DMS79 treated with DMSO at 0.1 percent for 48 hours (cell line): ENCODE results near the gene CNBP.
"Not testable (repeated sequence)": the region's sequence is repeated elsewhere in the genome, so short reads cannot be mapped to it uniquely, and the experiment has no call there.

Experiments
- DNase-seq: peaks from one replicate; lab custom pipeline; 2025; lab: John Stamatoyannopoulos, UW

Gene CNBP

DNA sequence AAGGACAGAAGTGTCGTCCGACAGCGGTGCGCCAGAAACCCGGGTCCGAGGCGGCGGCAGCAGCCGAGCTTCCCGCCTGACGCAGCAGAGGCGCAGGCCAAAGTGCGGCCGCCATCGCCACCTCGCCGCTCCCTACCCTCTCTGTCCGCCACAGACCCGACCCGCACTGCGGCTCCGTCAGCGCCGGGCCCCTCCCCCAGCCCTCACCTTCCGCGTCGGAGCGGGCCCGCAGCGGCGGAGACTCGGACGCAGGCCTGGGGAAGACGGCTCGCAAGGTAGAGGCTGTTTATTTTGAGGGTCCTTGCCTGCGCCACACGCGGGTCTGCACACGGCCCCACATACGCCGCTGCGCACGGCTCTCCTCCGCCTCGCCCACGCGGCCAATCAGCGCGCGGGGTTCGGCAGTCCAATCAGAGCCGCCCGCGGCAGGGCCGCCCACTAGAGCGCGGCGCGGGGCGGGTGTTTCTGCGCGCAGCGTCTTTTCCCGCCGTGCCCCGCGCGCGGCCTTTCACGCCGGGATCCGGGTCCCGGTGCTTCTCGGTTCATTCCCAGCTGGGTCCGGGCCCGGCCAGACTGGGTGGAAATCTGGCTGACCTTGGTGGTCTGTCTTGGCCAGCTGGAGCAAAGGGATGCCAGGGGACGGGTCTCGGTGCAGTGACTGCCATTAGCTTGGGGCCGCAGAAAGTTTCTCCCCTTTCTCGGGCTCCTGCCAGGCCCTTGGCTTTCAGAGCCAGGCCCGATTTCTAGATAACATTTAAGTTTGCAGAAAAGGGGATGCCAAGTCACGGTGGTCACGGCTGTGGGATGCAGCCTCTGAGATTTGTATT, at the start of gene CNBP:
TSS of gene CNBP (minus strand) at position 328 of the 827 bp plus-strand sequence. CDS start 12,139 bp downstream, outside the sequence.
- peak; percentile 92 for DNase-seq

DNA sequence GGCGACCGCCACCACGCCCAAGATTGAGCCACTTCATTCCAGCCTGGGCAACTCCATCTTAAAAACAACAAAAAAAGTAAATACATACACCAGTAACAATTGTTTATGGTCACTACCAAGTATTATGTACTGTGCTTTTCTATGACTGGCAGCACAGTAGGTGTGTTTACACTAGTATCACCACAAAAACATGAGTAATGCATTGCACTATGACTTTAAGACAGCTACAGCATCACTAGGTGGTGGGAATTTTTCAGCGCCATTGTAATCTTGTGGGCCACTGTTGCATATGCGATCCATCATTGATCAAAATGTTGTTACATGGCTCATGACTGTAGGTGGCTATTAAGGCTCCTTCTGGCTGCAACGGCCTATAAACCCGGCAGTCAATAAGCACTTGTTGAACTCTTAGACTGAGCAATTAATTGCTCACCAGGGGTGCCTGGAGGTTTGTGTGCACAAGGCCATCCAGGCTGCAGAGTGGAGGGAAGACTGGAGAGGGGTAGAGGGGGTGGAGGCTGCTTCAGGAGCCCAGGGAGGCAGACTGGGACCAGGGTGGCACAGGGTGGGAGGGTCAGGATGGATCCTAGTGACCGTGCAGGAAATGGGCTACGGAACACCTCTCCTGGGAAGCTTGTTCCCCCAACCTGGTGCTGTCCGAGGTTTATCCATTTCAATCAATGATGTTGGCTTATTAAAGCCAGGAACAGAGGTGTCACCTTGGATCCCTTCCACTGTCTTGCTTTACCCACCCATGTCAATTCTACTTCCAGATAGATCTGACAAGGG, 47.8 kb upstream of the CNBP start:
- peak; percentile 83 for DNase-seq

DNA sequence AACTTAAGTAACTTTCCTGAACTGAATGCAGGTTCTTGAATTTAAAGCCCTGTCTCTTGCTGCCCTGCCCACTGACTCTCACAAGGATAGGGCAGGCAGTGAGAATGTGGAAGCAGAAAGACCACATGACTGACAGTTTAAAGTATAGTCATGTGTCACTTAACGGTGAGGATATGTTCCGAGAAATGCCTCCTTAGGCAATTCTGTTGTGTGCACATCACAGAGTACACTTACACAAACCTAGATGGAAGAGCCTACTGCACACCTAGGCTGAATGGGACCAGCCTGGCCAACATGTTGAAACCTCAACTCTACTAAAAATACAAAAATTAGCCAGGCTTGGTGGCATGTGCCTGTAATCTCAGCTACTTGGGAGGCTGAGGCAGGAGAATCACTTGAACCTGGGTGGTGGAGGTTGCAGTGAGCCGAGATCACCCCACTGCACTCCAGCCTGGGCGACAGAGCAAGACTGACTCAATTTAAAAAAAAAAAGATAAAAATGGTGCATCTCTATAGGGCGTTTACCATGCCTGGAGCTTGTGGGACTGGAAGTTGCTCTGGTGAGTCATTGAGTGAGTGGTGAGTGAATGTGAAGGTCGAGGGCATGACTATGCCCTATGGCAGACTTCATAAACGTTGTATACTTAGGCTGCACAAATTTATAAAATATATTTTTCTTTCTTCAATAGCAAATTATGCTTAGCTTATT, 46.8 kb upstream of the CNBP start:
- no peak for DNase-seq

DNA sequence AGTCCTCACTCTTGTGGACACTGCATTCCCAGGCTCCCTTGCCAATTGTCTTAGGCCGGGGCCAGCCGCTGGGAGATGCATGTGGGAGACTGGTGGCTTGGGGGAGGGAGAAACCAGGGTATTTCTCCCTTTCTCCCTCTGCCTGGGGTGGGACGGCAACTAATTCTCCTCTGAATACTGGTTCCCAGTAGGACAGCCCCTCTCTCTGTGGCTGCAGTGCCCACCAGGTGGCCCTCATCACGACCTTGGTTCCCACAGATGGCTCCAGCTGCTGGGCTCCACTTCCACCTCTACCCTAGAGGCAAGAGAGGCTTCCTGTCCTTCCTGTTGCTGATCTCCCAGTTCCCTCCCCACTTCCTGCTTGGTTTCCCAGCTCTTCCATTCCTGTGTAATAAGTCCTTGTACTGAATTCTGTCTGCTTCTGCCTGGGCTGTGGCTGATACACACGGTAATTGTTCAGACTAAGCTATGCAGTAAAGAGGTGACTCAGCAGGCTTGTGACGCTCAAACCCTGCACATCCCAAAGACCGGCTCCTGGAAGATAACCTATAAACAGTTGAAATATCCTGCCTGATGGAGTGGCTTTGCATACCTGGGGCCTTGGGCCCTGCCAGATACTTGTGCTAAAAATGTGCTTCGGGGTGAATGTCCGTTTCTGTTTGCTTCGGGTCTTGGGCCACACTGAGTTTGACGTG, 45.3 kb upstream of the CNBP start:
- no peak for DNase-seq

DNA sequence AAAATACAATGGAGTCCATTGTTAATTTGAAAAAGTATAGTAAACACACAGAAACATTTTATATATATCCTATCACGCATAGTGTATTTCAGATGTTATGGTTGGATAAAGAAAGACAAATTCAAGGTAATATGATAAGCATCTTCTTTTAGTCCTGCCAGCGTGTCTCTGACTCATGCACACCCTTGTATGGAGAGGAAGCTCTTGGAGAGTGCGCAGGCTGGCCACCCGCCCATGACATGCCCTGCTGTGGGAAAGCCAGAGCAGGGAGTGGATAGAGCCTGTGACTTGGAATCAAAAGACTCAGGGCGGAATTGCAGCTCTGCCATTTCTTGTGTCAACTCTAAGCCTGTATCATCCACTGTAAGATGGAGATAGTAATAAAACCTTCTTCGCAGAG, 42.7 kb upstream of the CNBP start:
- no peak for DNase-seq

GRCh38 chr3:129224984-129225393, 41.3 kb upstream of the CNBP start:
- DNase-seq: peak; percentile 16

DNA sequence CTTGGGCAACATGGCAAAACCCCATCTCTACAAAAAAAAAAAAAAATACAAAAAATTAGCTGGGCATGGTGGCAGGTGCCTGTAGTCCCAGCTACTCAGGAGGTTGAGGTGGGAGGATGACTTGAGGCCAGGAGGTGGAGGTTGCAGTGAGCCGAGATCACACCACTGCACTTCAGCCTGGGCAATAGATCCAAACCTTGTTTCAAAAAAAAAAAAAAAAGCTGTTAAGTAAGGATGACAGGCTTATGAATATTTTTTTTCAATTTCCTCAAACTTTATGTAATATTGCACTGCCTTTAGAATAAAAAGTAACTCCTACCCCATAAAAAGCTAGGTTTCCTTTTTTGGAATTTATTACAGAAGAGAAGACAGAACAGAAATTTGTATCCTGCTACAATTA, 40.7 kb upstream of the CNBP start:
- DNase-seq: not testable (repeated sequence)

DNA sequence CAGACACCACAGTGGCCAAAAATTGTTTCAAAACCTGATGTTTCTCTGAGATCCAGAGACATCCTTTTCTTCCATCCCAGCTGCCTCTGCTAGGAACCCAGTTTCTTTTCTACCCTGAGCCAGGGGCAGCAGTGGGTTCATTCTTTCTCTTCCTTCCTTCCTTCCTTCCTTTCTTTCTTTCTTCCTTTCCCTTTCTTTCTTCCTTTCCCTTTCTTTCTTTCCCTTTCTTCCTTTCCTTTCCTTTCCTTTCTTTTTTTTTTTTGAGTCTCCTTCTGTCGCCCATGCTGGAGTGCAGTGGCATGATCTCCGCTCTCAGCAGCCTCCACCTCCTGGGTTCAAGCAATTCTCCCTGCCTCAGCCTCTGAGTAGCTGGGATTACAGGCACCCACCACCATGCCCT, 35.0 kb upstream of the CNBP start:
- no peak for DNase-seq

DNA sequence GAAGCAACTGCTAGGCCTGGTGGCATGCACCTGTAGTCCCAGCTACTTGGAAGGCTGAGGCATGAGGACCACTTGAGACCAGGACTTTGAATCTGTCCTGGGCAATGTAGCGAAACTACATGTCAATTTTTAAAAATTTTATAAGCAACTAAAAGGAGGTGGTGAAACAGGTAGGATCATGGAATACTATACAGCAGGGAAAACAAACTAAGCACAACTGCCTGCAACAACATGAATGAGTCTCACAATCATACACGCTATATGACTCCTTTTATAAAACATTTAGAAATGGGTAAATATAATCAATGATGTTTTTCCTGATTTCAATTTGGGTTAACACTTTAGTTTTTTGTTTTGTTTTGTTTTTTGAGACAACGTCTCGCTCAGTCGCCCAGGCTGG, 29.5 kb upstream of the CNBP start:
- no peak for DNase-seq

GRCh38 chr3:129211772-129212171, 28.1 kb upstream of the CNBP start:
- peak; percentile 94 for DNase-seq

DNA sequence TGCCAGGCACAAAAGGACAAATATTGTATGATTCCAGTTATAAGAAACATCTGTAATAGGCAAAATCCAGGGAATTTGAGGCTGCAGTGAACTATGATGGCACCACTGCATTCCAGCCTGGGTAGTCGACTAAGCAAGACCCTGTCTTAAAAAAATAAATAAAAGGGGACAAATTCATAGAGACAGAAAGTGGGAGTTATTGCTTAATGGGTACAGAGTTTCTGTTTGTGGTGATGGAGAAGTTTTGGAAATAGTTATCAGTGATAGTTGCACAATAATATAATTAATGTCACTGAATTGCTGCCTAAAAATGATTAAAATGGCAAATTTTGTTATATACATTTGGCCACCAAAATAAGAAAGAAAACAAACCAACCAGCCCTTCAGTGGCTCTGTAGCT, 27.6 kb upstream of the CNBP start:
- no peak for DNase-seq

DNA sequence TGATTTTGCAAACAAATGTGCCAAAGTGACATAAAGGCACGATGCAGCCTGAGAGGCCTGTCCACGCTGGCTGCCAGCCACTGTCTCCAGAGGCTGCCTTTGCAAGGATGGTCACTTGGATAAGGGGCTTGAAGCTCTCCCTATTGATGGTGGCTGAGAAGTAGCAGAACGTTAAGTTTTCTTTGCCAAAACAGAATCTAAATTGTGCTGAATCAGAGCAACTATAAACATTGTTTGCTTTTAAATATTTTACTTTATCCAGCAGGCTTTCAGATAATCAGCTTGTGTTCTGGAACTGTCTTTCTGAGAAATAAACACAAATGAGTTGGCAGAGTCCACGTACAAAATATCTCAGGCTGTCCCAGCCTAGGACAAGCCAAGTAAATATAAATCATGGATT, 23.8 kb upstream of the CNBP start:
- DNase-seq: no peak

DNA sequence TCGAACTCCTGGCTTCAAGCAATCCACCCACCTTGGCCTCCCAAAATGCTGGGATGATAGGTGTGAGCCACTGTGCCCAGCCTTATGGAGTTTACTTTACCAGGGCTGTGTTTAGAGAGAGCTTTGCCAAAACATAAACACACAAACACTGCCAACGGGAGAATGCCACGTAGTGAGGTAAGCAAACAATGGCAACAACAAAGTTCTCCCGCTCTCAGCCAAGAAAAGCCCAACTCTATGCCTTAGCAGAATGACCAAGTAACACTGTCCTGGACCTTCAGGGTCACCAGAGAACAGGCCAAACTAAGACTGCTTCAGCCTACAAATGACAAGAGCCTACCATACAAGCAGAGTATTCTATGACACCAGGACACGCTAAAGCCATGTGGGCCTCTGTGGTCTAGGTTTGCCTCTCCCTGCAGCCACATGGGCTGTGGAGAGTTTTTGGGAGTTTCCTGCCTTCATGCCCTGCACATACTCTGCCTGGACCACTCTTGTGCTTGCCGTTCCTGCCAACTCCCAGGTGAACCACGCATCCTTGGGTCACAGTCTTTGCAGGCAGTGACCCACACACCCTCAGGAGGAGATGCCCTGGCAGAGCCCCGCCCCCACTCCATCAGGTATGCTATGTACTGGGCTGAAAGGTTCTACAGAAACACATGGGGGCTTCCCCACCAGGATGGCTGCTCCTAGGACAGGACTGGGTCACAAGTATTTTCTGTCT, 21.6 kb upstream of the CNBP start:
- DNase-seq: no peak

GRCh38 chr3:129204473-129204872, 20.8 kb upstream of the CNBP start:
- no peak for DNase-seq

DNA sequence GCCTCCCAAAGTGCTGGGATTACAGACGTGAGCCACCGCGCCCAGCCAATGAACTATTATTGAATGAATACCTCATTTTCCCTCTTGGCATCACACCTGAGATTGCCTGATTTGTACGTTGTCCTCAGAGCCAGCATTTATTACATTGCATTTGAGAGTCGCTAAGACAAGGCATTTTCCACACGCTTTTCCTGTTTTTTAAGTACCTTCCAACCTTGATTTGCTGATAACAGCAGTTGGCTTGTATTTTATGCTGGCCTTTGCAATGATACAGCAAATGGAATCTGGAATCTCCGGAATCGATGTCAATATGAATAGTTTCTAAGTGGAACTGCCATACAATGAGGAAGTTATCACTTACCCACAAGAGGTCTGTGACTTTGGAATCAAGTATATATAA, 15.7 kb upstream of the CNBP start:
- DNase-seq: no peak

DNA sequence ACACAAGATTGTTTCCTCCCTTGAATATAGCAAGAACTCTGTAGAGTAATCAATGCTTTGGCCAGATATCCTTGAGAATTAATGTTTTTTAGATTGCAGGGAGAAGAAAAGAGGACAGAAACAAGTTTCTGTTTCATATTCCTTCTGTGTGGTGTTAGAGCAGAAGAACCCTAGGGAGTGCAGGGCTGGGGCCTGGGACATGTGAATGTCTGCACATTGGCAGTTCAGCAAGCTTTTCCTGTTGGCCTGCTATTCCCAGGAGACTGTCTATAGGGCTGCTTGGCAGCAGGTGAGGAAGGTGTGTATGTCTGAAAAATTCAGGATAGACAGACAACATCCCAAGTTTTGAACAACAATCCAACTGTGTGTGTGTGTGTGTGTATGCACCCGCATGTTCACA, 13.6 kb upstream of the CNBP start:
- no peak for DNase-seq

DNA sequence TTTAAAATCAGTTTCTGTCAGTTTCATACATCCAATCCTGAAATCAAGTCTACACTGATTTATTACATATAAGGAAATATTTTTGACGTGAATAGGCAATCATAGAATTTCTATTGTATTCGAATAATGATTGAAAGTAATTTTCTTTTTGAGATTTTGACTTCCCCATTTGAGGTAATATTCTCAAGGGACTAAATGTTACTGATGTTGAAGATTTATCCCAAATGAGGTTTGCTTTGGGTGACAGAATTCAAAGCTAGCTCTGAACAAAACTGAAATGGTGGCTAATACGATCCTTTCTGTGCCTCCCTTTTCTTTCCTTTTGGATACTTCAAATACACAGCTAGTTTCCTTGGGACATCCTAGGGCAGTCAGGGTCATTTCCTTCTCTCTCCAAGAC, 12.9 kb upstream of the CNBP start:
- DNase-seq: no peak

GRCh38 chr3:129195731-129196256, 12.1 kb upstream of the CNBP start:
- no peak for DNase-seq

DNA sequence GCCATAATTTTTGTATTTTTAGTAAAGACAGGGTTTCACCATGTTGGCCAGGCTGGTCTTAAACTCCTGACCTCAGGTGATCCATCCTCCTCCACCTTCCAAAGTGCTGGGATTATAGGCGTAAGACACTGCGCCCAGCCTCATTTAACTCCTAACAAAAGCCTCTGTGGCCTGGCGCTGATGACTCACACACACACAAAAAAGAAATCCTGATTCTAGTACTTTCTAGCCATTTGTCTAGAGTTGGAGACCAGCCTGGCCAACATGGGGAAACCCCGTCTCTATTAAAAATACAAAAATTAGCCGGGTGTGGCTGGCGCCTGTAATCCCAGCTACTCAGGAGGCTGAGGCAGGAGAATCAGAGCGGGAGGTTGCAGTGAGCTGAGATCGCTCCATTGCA, 6.1 kb upstream of the CNBP start:
- not testable (repeated sequence) for DNase-seq

- DNase-seq: no peak
Measured at GRCh38 chr3:129187857-129188256, 4.2 kb upstream of the CNBP start.

DNA sequence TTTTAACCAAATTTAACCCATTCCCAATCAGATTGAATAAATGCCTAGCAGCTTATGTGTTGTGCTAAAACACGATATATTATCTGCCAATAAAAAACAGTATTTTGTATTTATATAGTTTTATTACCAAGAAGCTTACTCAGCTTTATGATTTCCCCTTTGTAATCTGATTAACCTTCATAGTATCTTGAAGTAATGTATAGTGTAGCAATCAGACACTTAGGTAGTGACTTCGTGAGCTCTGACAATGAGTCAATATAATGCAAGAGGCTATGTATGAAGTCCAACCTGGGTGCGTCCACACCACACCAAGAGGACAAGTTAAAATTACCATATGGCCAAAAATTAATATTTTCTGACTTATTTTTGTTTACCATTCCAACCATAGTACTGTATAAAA, 2.1 kb upstream of the CNBP start:
- no peak for DNase-seq
